ENCODE results near the gene PHACTR3.

The PHACTR3 gene

GRCh38 chr20:59726281-59726595 is 121.9 kb downstream of the PHACTR3 start:
- in situ Hi-C loops (cut with MboI; ENCODE audit: low sequenced_read_pairs, unreplicated experiment) = no loop called here
- TF ChIP-seq CTCF (IDR thresholded peaks at IDR 0.05; ENCODE audit: borderline replicate concordance, control extremely low read depth, extremely low read depth, insufficient read depth, missing control alignments) = no peak
- DNase-seq (ENCODE audit: low spot score) = no peak

GRCh38 chr20:59728722-59729430 is 124.5 kb downstream of the PHACTR3 start:
- DNase-seq (ENCODE audit: low spot score) = no peak
- TF ChIP-seq CTCF (IDR thresholded peaks at IDR 0.05; ENCODE audit: borderline replicate concordance, control extremely low read depth, extremely low read depth, insufficient read depth, missing control alignments) = no peak
- in situ Hi-C loops (cut with MboI; ENCODE audit: low sequenced_read_pairs, unreplicated experiment) = no loop called here

GRCh38 chr20:59729506-59729905 is 125.2 kb downstream of the PHACTR3 start:
- in situ Hi-C loops (cut with MboI; ENCODE audit: low sequenced_read_pairs, unreplicated experiment) = no loop called here
- TF ChIP-seq CTCF (IDR thresholded peaks at IDR 0.05; ENCODE audit: borderline replicate concordance, control extremely low read depth, extremely low read depth, insufficient read depth, missing control alignments) = no peak
- no peak for DNase-seq (ENCODE audit: low spot score)

GRCh38 chr20:59730722-59731121 is 126.4 kb downstream of the PHACTR3 start:
- no peak for TF ChIP-seq CTCF (IDR thresholded peaks at IDR 0.05; ENCODE audit: borderline replicate concordance, control extremely low read depth, extremely low read depth, insufficient read depth, missing control alignments)
- in situ Hi-C loops (cut with MboI; ENCODE audit: low sequenced_read_pairs, unreplicated experiment) = no loop called here

GRCh38 chr20:59731376-59731775 is 127.0 kb downstream of the PHACTR3 start:
- in situ Hi-C loops (cut with MboI; ENCODE audit: low sequenced_read_pairs, unreplicated experiment) = no loop called here

More at GRCh38 chr20:59730722-59731121, 126.4 kb downstream of the PHACTR3 start:
- no peak for DNase-seq (ENCODE audit: low spot score)

GRCh38 chr20:59733351-59733750 is 129.0 kb downstream of the PHACTR3 start:
- in situ Hi-C loops (cut with MboI; ENCODE audit: low sequenced_read_pairs, unreplicated experiment) = no loop called here
- no peak for TF ChIP-seq CTCF (IDR thresholded peaks at IDR 0.05; ENCODE audit: borderline replicate concordance, control extremely low read depth, extremely low read depth, insufficient read depth, missing control alignments)
- no peak for DNase-seq (ENCODE audit: low spot score)

More at GRCh38 chr20:59731376-59731775, 127.0 kb downstream of the PHACTR3 start:
- DNase-seq (ENCODE audit: low spot score) = no peak
- no peak for TF ChIP-seq CTCF (IDR thresholded peaks at IDR 0.05; ENCODE audit: borderline replicate concordance, control extremely low read depth, extremely low read depth, insufficient read depth, missing control alignments)
